ENCODE measurements around the gene RPL9. TPM values are rescaled to one million over a fixed set of nuclear protein-coding genes. Genes with fewer than 3 reads are reported as not detected.

RPL9 gene
- total RNA-seq, 4 donors from 2014 or later, result 1,970 to 4,157 (median 3,139) TPM

DNA sequence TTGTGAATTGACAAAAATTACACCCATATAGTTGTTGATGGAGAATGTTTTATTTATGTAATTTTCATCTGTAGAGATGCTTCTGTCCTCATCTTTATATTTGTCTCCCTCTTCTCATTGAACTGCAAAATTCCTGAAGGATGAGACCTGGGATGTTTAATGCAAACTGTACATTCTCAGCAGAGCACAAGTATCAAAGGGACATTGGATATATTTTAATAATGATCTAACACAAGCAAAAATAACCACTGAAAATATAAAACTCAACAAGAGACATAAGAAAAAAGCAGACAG, 40.0 kb upstream of the RPL9 start:
- H3K4me1 ChIP-seq, result no peaks in the 10 kb centered on the region
- no peak for TF ChIP-seq EP300 (IDR thresholded peaks at IDR 0.05)
- TF ChIP-seq, protein P1, sequence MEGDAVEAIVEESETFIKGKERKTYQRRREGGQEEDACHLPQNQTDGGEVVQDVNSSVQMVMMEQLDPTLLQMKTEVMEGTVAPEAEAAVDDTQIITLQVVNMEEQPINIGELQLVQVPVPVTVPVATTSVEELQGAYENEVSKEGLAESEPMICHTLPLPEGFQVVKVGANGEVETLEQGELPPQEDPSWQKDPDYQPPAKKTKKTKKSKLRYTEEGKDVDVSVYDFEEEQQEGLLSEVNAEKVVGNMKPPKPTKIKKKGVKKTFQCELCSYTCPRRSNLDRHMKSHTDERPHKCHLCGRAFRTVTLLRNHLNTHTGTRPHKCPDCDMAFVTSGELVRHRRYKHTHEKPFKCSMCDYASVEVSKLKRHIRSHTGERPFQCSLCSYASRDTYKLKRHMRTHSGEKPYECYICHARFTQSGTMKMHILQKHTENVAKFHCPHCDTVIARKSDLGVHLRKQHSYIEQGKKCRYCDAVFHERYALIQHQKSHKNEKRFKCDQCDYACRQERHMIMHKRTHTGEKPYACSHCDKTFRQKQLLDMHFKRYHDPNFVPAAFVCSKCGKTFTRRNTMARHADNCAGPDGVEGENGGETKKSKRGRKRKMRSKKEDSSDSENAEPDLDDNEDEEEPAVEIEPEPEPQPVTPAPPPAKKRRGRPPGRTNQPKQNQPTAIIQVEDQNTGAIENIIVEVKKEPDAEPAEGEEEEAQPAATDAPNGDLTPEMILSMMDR (IDR thresholded peaks at IDR 0.05), result no peak
- no peak for TF ChIP-seq POLR2AphosphoS5 (IDR thresholded peaks at IDR 0.05)
- no peak for TF ChIP-seq POLR2A (IDR thresholded peaks at IDR 0.05)
- no peak for DNase-seq (ENCODE audit: low spot score in 2 of 2)
- H3K4me3 ChIP-seq, result no peak overlapping the region
- no peaks in the 10 kb centered on the region for H3K27me3 ChIP-seq
- no peak overlapping the region for H3K27ac ChIP-seq
- H3K9me3 ChIP-seq, result no peaks in the 10 kb centered on the region
- H3K36me3 ChIP-seq, result peaks cover 39% of the 10 kb centered on the region

DNA sequence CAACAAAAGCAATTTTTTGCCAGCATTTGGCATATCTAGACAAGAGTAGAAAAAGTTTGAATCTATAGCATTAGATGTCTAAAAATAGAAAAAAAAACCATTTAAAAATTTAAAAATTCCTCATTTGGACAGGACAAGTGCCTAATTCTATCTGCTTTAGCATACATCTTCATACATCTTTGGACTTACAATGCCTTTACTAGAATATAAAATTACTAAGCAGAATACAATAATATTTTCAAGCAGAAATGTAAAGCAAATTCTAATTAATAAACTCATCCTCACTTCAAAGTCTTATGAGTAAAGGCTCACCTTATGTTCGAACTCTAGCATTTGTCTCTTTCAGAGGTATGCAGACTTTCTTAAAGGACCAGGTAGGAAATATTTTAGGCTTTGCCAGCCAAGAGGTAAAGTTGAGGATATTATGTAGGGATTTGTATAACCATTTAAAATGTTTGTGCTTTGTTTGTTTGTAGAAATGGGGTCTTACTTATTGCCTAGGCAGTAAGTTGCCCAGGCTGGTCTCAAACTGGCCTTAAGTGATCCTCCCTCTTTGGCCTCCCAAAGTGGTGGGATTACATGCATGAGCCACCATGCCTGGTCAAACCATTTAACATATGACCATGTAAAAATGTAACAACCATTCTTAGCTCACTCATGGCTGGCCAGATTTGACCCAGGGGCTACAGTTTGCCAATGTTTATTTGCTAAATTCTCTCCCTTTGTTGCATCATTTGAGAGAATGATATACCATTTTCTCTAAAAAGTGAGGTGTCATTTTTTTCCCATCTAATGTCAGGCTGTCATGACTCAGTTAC, 39.4 kb upstream of the RPL9 start:
- WGBS, result 98% methylated on average over 1 of the region's 1 CpG
- Histone ChIP-seq H3K4me3 (no peak overlapping the region), H3K36me3 (peaks cover 33% of the 10 kb centered on the region), H3K27ac (no peak overlapping the region), H3K27me3 (no peaks in the 10 kb centered on the region), H3K4me1 (no peaks in the 10 kb centered on the region), H3K9me3 (no peaks in the 10 kb centered on the region)
- no peak for DNase-seq (ENCODE audit: low spot score in 2 of 2)
- TF ChIP-seq, protein P1 (IDR thresholded peaks at IDR 0.05), result no peak
- TF ChIP-seq POLR2A (IDR thresholded peaks at IDR 0.05) (no peak), EP300 (IDR thresholded peaks at IDR 0.05) (no peak), POLR2AphosphoS5 (IDR thresholded peaks at IDR 0.05) (no peak)

DNA sequence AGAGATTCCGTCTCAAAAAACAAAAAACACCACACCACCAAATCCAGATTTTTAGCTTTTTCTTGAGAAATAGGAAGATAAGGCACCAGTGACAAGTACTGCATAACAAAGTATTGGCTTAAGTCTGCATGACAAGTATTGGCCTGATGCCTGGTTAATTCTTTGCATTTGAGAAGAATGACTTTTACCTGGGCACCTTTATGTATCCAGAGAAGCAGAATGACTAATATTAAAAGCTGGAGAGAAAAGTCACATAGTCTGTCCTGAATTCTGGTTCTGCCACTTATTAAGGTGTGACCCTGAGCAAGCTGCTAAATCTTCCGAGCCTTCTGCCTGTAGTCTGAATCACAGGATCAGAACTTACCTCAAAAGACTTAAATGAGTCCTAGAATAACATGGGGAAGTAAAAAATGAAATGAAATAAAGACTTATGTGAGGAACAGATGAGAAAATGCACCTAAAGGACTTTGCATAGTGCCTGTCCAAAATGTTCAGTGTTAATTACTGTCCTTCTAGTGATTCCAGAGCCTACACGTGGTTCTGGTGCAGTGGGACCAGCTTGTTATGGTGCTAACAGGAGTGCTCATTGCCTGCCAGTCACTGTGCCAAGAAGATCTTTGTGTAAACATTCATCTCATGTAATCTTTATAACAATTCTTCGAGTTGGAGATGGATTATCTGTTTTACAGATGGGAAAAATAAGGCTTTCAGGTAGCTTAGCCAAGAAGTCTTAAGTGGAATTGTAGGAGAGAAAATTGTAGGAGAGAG, 36.9 kb upstream of the RPL9 start:
- Histone ChIP-seq H3K4me1 (no peaks in the 10 kb centered on the region), H3K27ac (no peak overlapping the region), H3K9me3 (no peaks in the 10 kb centered on the region), H3K4me3 (no peak overlapping the region), H3K27me3 (no peaks in the 10 kb centered on the region), H3K36me3 (peaks cover 13% of the 10 kb centered on the region)
- TF ChIP-seq, protein P1 (IDR thresholded peaks at IDR 0.05), result no peak
- TF ChIP-seq EP300 (IDR thresholded peaks at IDR 0.05) (no peak), POLR2A (IDR thresholded peaks at IDR 0.05) (no peak), POLR2AphosphoS5 (IDR thresholded peaks at IDR 0.05) (no peak)
- no peak for DNase-seq (ENCODE audit: low spot score in 2 of 2)
- 56% methylated on average over 4 of the region's 4 CpGs for WGBS

DNA sequence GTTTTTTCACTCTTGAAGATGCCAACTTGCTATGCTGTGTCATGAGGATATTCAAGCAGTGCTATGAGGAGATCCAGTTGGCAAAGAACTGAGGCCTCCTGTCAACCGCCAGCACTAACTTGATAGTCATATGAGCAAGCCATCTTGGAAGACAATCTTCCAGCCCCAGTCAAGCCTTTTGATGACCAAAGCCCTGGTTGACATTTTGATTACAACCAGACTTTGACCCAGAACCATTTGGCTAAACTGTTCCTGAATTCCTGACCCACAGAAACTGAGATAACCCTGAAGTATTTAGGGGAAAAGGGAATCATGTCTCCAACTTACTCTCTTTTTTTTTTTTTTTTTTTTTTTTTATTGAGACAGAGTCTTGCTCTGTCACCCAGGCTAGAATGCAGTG, 35.6 kb upstream of the RPL9 start:
- WGBS, result 71% methylated on average over 1 of the region's 1 CpG
- Histone ChIP-seq H3K36me3 (peaks cover 7% of the 10 kb centered on the region), H3K27ac (no peak overlapping the region), H3K4me3 (no peak overlapping the region), H3K9me3 (no peaks in the 10 kb centered on the region), H3K4me1 (no peaks in the 10 kb centered on the region), H3K27me3 (no peaks in the 10 kb centered on the region)
- TF ChIP-seq, protein P1 (IDR thresholded peaks at IDR 0.05), result no peak
- TF ChIP-seq POLR2AphosphoS5 (IDR thresholded peaks at IDR 0.05), result no peak
- no peak for TF ChIP-seq POLR2A (IDR thresholded peaks at IDR 0.05)
- TF ChIP-seq EP300 (IDR thresholded peaks at IDR 0.05), result no peak
- no peak for DNase-seq (ENCODE audit: low spot score in 2 of 2)

DNA sequence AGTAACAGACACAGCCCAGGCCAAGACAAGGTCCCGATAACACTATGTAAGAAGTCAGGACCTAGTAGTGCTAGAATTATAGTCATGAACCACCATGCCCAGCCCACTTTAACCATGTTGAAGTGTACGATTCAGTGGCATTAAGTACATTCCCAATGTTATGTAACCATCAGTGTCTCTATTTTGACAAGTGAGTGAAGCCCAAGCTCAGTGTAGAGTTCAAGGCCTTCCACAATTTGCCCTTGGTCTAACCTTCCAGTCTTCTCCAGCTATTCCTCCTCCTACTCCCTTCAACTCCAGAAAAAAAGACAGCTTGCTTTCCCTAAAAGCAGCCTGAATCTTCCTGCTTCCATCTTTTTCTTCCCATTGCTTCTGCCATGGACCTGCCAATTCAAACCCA, 31.6 kb upstream of the RPL9 start:
- TF ChIP-seq EP300 (IDR thresholded peaks at IDR 0.05) (no peak), POLR2AphosphoS5 (IDR thresholded peaks at IDR 0.05) (no peak), POLR2A (IDR thresholded peaks at IDR 0.05) (no peak)
- TF ChIP-seq, protein P1 (IDR thresholded peaks at IDR 0.05), result no peak
- DNase-seq (ENCODE audit: low spot score in 2 of 2), result no peak
- 97% methylated on average over 2 of the region's 2 CpGs for WGBS

More for the DNA sequence above, 31.6 kb upstream of the RPL9 start:
- H3K9me3 ChIP-seq, result no peaks in the 10 kb centered on the region
- no peaks in the 10 kb centered on the region for H3K36me3 ChIP-seq
- H3K4me3 ChIP-seq, result no peak overlapping the region
- H3K27me3 ChIP-seq, result no peaks in the 10 kb centered on the region
- no peak overlapping the region for H3K27ac ChIP-seq
- H3K4me1 ChIP-seq, result no peaks in the 10 kb centered on the region

Data from suprapubic skin (tissue), 4 donors.